ENCODE results near the gene ARNT2. TPM values are rescaled to one million over a fixed set of nuclear protein-coding genes. Genes with fewer than 3 reads are reported as not detected.

ARNT2 gene
- total and polyA plus RNA-seq, 2 donors (not counting 1 experiment from before 2014, with no cell fraction given): 15.5 to 61.2 TPM

DNA sequence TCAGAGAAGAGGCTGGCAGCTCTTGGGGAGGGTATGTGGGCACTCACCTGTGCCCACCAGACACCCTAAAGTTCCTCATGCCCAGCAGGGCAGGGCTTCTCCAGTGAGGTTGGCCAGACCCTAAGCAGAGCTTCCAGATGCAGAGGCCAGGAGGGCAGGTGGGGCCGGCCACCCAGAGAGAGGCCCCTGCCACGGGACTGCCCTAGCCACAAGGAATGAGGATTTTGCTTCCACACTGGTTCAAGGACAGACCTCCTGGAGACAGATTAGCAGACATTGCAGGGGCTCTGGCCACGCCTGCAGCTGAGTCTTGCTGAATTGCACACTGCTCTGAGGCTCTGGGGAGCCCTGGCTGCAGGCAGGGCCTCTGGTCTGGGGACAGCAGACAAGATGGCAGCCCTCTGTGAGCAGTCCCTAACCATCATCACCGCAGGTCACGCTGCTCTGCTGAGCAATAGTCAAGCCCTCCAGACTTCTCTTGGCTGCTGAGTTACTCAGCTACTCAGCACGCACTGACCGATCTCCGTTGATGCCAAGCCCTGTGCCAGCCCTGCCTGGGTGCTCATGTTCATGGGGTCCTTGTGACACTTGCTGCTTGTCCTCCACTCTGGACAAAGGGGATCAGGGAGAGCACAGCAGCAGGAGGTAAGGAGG lies 173.5 kb downstream of the ARNT2 start:
- no peaks in the 10 kb centered on the region for H3K9me3 ChIP-seq (ENCODE audit: control insufficient read depth, insufficient read depth, low read depth, low read length)
- no peak overlapping the region for H3K27ac ChIP-seq (ENCODE audit: insufficient read depth, low read length)
- no peak overlapping the region for H3K4me2 ChIP-seq (ENCODE audit: extremely low read depth, insufficient read depth, low read length)
- H3K27me3 ChIP-seq (ENCODE audit: control insufficient read depth, insufficient read depth, low read length): no peaks in the 10 kb centered on the region
- no peak overlapping the region for H3K9ac ChIP-seq (ENCODE audit: insufficient read depth, low read length)
- no peak overlapping the region for H3K4me3 ChIP-seq (replicated peaks in 1 of 4; ENCODE audit: control extremely low read depth in 1 of 4, insufficient read depth in 1 of 4, low read depth in 3 of 4, low read length in 4 of 4)
- no peaks in the 10 kb centered on the region for H4K20me1 ChIP-seq (ENCODE audit: control insufficient read depth, extremely low read depth, insufficient read depth, low read length)
- DNase-seq (ENCODE audit: low read depth in 2 of 2): no peak
- H3K36me3 ChIP-seq (ENCODE audit: control insufficient read depth, insufficient read depth, low read length): peaks cover 22% of the 10 kb centered on the region
- no peak for TF ChIP-seq EZH2 (IDR thresholded peaks at IDR 0.05; ENCODE audit: low read length, missing control alignments)
- TF ChIP-seq, protein P1, sequence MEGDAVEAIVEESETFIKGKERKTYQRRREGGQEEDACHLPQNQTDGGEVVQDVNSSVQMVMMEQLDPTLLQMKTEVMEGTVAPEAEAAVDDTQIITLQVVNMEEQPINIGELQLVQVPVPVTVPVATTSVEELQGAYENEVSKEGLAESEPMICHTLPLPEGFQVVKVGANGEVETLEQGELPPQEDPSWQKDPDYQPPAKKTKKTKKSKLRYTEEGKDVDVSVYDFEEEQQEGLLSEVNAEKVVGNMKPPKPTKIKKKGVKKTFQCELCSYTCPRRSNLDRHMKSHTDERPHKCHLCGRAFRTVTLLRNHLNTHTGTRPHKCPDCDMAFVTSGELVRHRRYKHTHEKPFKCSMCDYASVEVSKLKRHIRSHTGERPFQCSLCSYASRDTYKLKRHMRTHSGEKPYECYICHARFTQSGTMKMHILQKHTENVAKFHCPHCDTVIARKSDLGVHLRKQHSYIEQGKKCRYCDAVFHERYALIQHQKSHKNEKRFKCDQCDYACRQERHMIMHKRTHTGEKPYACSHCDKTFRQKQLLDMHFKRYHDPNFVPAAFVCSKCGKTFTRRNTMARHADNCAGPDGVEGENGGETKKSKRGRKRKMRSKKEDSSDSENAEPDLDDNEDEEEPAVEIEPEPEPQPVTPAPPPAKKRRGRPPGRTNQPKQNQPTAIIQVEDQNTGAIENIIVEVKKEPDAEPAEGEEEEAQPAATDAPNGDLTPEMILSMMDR (conservative IDR thresholded peaks at IDR 0.05 in 1 of 2, IDR thresholded peaks at IDR 0.05 in 1 of 2; ENCODE audit: low read depth in 1 of 2, low read length in 2 of 2): no peak
- H3K4me1 ChIP-seq (ENCODE audit: control insufficient read depth, extremely low read depth, insufficient read depth, low read length): no peaks in the 10 kb centered on the region
- no peaks in the 10 kb centered on the region for H3K79me2 ChIP-seq (ENCODE audit: control insufficient read depth, insufficient read depth, low read length)
- H2AFZ ChIP-seq (ENCODE audit: low read length): no peak overlapping the region

DNA sequence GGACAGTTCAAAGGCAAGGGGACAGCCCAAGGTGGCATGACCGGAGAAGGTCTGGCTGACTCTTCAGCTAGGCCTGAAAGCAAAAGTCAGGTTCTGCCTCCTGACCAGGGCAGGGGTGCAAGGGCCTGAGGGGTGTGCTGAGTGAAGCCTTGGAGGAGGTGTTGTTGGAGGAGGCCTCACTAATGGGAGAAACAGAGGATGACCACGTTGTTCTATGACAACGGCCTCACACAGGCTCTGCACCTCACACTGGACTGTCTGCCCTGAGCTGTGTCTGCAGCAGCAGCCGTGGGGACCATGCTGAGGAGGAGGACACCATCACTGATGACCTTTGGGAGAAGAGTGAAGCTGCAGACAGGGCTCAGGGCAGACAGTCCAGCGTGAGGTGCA lies 174.0 kb downstream of the ARNT2 start:
- no peak overlapping the region for H3K4me3 ChIP-seq (replicated peaks in 1 of 4; ENCODE audit: control extremely low read depth in 1 of 4, insufficient read depth in 1 of 4, low read depth in 3 of 4, low read length in 4 of 4)
- H4K20me1 ChIP-seq (ENCODE audit: control insufficient read depth, extremely low read depth, insufficient read depth, low read length): no peaks in the 10 kb centered on the region
- no peak overlapping the region for H3K27ac ChIP-seq (ENCODE audit: insufficient read depth, low read length)
- H3K9ac ChIP-seq (ENCODE audit: insufficient read depth, low read length): no peak overlapping the region
- H3K36me3 ChIP-seq (ENCODE audit: control insufficient read depth, insufficient read depth, low read length): peaks cover 26% of the 10 kb centered on the region
- TF ChIP-seq EZH2 (IDR thresholded peaks at IDR 0.05; ENCODE audit: low read length, missing control alignments): no peak
- TF ChIP-seq, protein P1 (conservative IDR thresholded peaks at IDR 0.05 in 1 of 2, IDR thresholded peaks at IDR 0.05 in 1 of 2; ENCODE audit: low read depth in 1 of 2, low read length in 2 of 2): no peak
- no peak overlapping the region for H3K4me2 ChIP-seq (ENCODE audit: extremely low read depth, insufficient read depth, low read length)
- no peak overlapping the region for H2AFZ ChIP-seq (ENCODE audit: low read length)
- no peaks in the 10 kb centered on the region for H3K27me3 ChIP-seq (ENCODE audit: control insufficient read depth, insufficient read depth, low read length)
- H3K79me2 ChIP-seq (ENCODE audit: control insufficient read depth, insufficient read depth, low read length): no peaks in the 10 kb centered on the region
- no peaks in the 10 kb centered on the region for H3K9me3 ChIP-seq (ENCODE audit: control insufficient read depth, insufficient read depth, low read depth, low read length)
- DNase-seq (ENCODE audit: low read depth in 2 of 2): no peak
- H3K4me1 ChIP-seq (ENCODE audit: control insufficient read depth, extremely low read depth, insufficient read depth, low read length): no peaks in the 10 kb centered on the region

DNA sequence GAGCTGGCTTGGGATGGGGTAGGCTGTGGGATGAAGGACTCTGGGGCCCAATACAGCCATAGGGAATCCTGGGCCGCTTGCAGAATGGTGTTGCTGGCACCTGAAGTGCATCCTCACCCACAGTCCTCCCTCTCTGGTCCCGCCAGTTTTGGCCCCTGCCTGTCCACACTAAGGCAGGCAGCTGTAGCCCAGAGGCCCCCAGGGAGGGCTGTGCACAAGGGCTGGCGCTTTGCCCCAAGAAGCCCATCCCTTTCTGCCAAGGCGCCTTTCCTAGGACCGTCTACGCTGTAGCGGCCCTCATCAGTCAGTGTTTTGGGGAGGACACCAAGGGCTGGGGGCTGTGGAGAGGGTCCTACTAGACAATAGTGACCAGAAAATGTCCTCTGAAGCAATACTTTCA lies 174.7 kb downstream of the ARNT2 start:
- DNase-seq (ENCODE audit: low read depth in 2 of 2): no peak
- Histone ChIP-seq H2AFZ (ENCODE audit: low read length) (no peak overlapping the region), H3K9me3 (ENCODE audit: control insufficient read depth, insufficient read depth, low read depth, low read length) (no peaks in the 10 kb centered on the region), H4K20me1 (ENCODE audit: control insufficient read depth, extremely low read depth, insufficient read depth, low read length) (no peaks in the 10 kb centered on the region), H3K4me3 (replicated peaks in 1 of 4; ENCODE audit: control extremely low read depth in 1 of 4, insufficient read depth in 1 of 4, low read depth in 3 of 4, low read length in 4 of 4) (no peak overlapping the region), H3K27me3 (ENCODE audit: control insufficient read depth, insufficient read depth, low read length) (no peaks in the 10 kb centered on the region), H3K4me2 (ENCODE audit: extremely low read depth, insufficient read depth, low read length) (no peak overlapping the region), H3K36me3 (ENCODE audit: control insufficient read depth, insufficient read depth, low read length) (peaks cover 30% of the 10 kb centered on the region), H3K4me1 (ENCODE audit: control insufficient read depth, extremely low read depth, insufficient read depth, low read length) (no peaks in the 10 kb centered on the region), H3K27ac (ENCODE audit: insufficient read depth, low read length) (no peak overlapping the region), H3K79me2 (ENCODE audit: control insufficient read depth, insufficient read depth, low read length) (no peaks in the 10 kb centered on the region), H3K9ac (ENCODE audit: insufficient read depth, low read length) (no peak overlapping the region)
- TF ChIP-seq, protein P1 (conservative IDR thresholded peaks at IDR 0.05 in 1 of 2, IDR thresholded peaks at IDR 0.05 in 1 of 2; ENCODE audit: low read depth in 1 of 2, low read length in 2 of 2): no peak
- TF ChIP-seq EZH2 (IDR thresholded peaks at IDR 0.05; ENCODE audit: low read length, missing control alignments): no peak
